ENCODE measurements around the gene TIPIN. TPM values are rescaled to one million over a fixed set of nuclear protein-coding genes. Genes with fewer than 3 reads are reported as not detected.

TIPIN gene
- total RNA-seq, 2 experiments from 2014 or later = 3.7 to 3.9 TPM

GRCh38 chr15:66328771-66329170 lies 27.7 kb downstream of the TIPIN start:
- intact Hi-C loops (cut with DNase I, micrococcal nuclease) = no loop called here
- Histone ChIP-seq H3K27me3 (ENCODE audit: control insufficient read depth in 1 of 2, insufficient read depth in 2 of 2, low read length in 2 of 2) (no peaks in the 10 kb centered on the region), H3K4me3 (ENCODE audit: low read length) (no peak overlapping the region), H3K27ac (ENCODE audit: low read depth in 1 of 2, low read length in 2 of 2) (no peak overlapping the region), H3K9me3 (ENCODE audit: control insufficient read depth in 1 of 2, insufficient read depth in 1 of 2, low read length in 2 of 2) (no peaks in the 10 kb centered on the region), H3K4me1 (ENCODE audit: insufficient read depth, low read length) (no peaks in the 10 kb centered on the region), H3K36me3 (ENCODE audit: insufficient read depth, low read length) (peaks cover 78% of the 10 kb centered on the region)
- H3K9me3 Mint-ChIP-seq = no peaks in the 10 kb centered on the region
- H3K4me3 Mint-ChIP-seq = no peak overlapping the region
- H3K27me3 Mint-ChIP-seq = no peaks in the 10 kb centered on the region
- no peak overlapping the region for H3K27ac Mint-ChIP-seq
- CTCF ChIA-PET = no interaction called here
- TF ChIP-seq CTCF (IDR thresholded peaks at IDR 0.05) = no peak
- peaks cover 86% of the 10 kb centered on the region for H3K36me3 Mint-ChIP-seq (ENCODE audit: low read depth)
- no peak for DNase-seq
- POLR2A ChIA-PET = no interaction called here
- ATAC-seq (ENCODE audit: poor library complexity) = no peak
- no peaks in the 10 kb centered on the region for H3K4me1 Mint-ChIP-seq (ENCODE audit: low read depth)

DNA sequence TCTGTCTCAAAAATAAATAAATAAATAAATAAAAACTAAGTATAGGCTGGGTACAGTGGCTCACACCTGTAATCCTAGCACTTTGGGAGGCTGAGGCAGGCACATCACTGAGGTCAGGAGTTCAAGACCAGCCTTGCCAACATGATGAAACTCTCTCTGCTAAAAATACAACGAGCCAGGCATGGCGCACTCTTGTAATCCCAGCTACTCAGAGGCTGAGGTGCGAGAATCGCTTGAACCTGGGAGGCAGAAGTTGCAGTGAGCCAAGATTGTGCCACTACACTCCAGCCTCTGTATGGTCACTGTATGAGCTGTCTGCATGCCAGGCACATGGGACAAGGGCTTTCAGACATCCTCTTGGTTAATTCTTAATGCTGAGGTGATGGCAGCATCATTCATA lies 28.7 kb downstream of the TIPIN start:
- no peaks in the 10 kb centered on the region for H3K27me3 ChIP-seq (ENCODE audit: control insufficient read depth in 1 of 2, insufficient read depth in 2 of 2, low read length in 2 of 2)
- Mint-ChIP-seq H3K4me1 (ENCODE audit: low read depth) (no peaks in the 10 kb centered on the region), H3K36me3 (ENCODE audit: low read depth) (peaks cover 87% of the 10 kb centered on the region), H3K9me3 (no peaks in the 10 kb centered on the region), H3K27me3 (no peaks in the 10 kb centered on the region), H3K27ac (no peak overlapping the region), H3K4me3 (no peak overlapping the region)
- no peaks in the 10 kb centered on the region for H3K9me3 ChIP-seq (ENCODE audit: control insufficient read depth in 1 of 2, insufficient read depth in 1 of 2, low read length in 2 of 2)
- CTCF ChIA-PET = no interaction called here
- intact Hi-C loops (cut with DNase I, micrococcal nuclease) = no loop called here
- no peak for DNase-seq
- peaks cover 78% of the 10 kb centered on the region for H3K36me3 ChIP-seq (ENCODE audit: insufficient read depth, low read length)
- H3K4me1 ChIP-seq (ENCODE audit: insufficient read depth, low read length) = no peaks in the 10 kb centered on the region
- ATAC-seq (ENCODE audit: poor library complexity) = no peak
- POLR2A ChIA-PET = no interaction called here
- H3K27ac ChIP-seq (ENCODE audit: low read depth in 1 of 2, low read length in 2 of 2) = no peak overlapping the region
- no peak for TF ChIP-seq CTCF (IDR thresholded peaks at IDR 0.05)
- no peak overlapping the region for H3K4me3 ChIP-seq (ENCODE audit: low read length)

DNA sequence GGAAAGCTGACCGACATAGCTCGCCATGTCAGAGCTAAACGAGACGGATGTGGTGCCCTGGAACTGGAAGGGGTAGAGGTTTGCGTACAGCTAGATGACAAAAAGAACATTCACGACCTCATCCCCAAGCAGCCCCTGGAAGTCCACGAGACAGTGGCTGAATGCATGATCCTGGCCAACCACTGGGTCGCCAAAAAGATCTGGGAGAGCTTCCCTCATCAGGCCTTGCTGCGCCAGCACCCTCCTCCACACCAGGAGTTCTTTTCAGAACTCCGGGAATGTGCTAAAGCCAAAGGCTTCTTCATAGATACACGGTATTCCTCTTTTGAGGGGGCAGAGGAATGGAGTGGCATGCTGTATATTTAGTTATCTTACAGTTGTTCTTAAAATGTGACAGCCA lies 30.4 kb downstream of the TIPIN start:
- intact Hi-C loops (cut with DNase I, micrococcal nuclease) = no loop called here
- Histone ChIP-seq H3K4me1 (ENCODE audit: insufficient read depth, low read length) (no peaks in the 10 kb centered on the region), H3K4me3 (ENCODE audit: low read length) (no peak overlapping the region), H3K36me3 (ENCODE audit: insufficient read depth, low read length) (peaks cover 75% of the 10 kb centered on the region), H3K27me3 (ENCODE audit: control insufficient read depth in 1 of 2, insufficient read depth in 2 of 2, low read length in 2 of 2) (no peaks in the 10 kb centered on the region), H3K27ac (ENCODE audit: low read depth in 1 of 2, low read length in 2 of 2) (no peak overlapping the region), H3K9me3 (ENCODE audit: control insufficient read depth in 1 of 2, insufficient read depth in 1 of 2, low read length in 2 of 2) (no peaks in the 10 kb centered on the region)
- ChIA-PET CTCF (no interaction called here), POLR2A (no interaction called here)
- no peak overlapping the region for H3K4me3 Mint-ChIP-seq
- H3K4me1 Mint-ChIP-seq (ENCODE audit: low read depth) = no peaks in the 10 kb centered on the region
- no peaks in the 10 kb centered on the region for H3K9me3 Mint-ChIP-seq
- DNase-seq = no peak
- TF ChIP-seq CTCF (IDR thresholded peaks at IDR 0.05) = no peak
- peaks cover 87% of the 10 kb centered on the region for H3K36me3 Mint-ChIP-seq (ENCODE audit: low read depth)
- no peak overlapping the region for H3K27ac Mint-ChIP-seq
- no peaks in the 10 kb centered on the region for H3K27me3 Mint-ChIP-seq
- no peak for ATAC-seq (ENCODE audit: poor library complexity)

Measured in CD4-positive, alpha-beta T cell (primary cell).